H9 (cell line): ENCODE data around the gene SCCPDH. TPM values are rescaled to one million over a fixed set of nuclear protein-coding genes. Genes with fewer than 3 reads are reported as not detected.
A peak's percentile ranks its signal among the peaks of the same experiment; 100 is the strongest.

Source experiments
- DNase-seq: peaks from one replicate; pipeline ENCODE4 v3.0.0-alpha.2; 2017
- H2AFZ ChIP-seq: one replicate; pipeline ENCODE4 v1.6.1; 2013; ENCODE audit warnings: mild to moderate bottlenecking, low read length, control low read depth, moderate library complexity
- H2AK5ac ChIP-seq: 2 replicates; pipeline ENCODE4 v1.6.1; 2013; ENCODE audit warnings: low read length, control low read depth, mixed read lengths; ENCODE audit not compliant: insufficient read length
- H2BK120ac ChIP-seq: one replicate; pipeline ENCODE4 v1.6.1; 2013; ENCODE audit warnings: low read depth, mild to moderate bottlenecking, low read length, control low read depth, inconsistent platforms; ENCODE audit not compliant: poor library complexity, severe bottlenecking
- H2BK12ac ChIP-seq: 2 replicates; pipeline ENCODE4 v1.6.1; 2013; ENCODE audit warnings: low read length, control low read depth, mixed read lengths, low read depth; ENCODE audit not compliant: insufficient read length
- H2BK15ac ChIP-seq: 2 replicates; pipeline ENCODE4 v1.6.1; 2013; ENCODE audit warnings: low read depth, low read length, control low read depth
- H2BK20ac ChIP-seq: one replicate; pipeline ENCODE4 v1.6.1; 2013; ENCODE audit warnings: low read depth, mild to moderate bottlenecking, low read length, control low read depth, inconsistent platforms; ENCODE audit not compliant: poor library complexity, severe bottlenecking
- H2BK5ac ChIP-seq: 2 replicates; pipeline ENCODE4 v1.6.1; 2013; ENCODE audit warnings: low read length, control low read depth, mixed read lengths; ENCODE audit not compliant: insufficient read length
- H3K14ac ChIP-seq: 2 replicates; pipeline ENCODE4 v1.6.1; 2013; ENCODE audit warnings: low read length, control low read depth; ENCODE audit not compliant: insufficient read depth
- H3K18ac ChIP-seq: 2 replicates; pipeline ENCODE4 v1.6.1; 2013; ENCODE audit warnings: low read depth, mild to moderate bottlenecking, mixed read lengths, low read length, control low read depth; ENCODE audit not compliant: insufficient read length
- H3K23ac ChIP-seq: 2 replicates; pipeline ENCODE4 v1.6.1; 2013; ENCODE audit warnings: low read length, control low read depth, mixed read lengths, low read depth; ENCODE audit not compliant: insufficient read length
- H3K23me2 ChIP-seq: 2 replicates; pipeline ENCODE4 v1.6.1; 2013; ENCODE audit warnings: low read depth, mild to moderate bottlenecking, mixed read lengths, low read length, control low read depth; ENCODE audit not compliant: insufficient read length, poor library complexity, severe bottlenecking
- H3K27ac ChIP-seq: 2 replicates; pipeline ENCODE4 v1.5.1; 2013; ENCODE audit warnings: low read length, control low read depth, mixed read lengths, low read depth; ENCODE audit not compliant: insufficient read length
- H3K27me3 ChIP-seq: 2 replicates; pipeline ENCODE4 v1.6.1; 2013; ENCODE audit warnings: low read length, control low read depth, inconsistent platforms; ENCODE audit not compliant: insufficient read depth
- H3K4ac ChIP-seq: 2 replicates; pipeline ENCODE4 v1.6.1; 2013; ENCODE audit warnings: low read depth, mild to moderate bottlenecking, control low read depth, inconsistent platforms, low read length, moderate library complexity
- H3K4me1 ChIP-seq: 2 replicates; pipeline ENCODE4 v1.6.1; 2013; ENCODE audit warnings: low read length, control low read depth, inconsistent platforms; ENCODE audit not compliant: insufficient read depth
- H3K4me2 ChIP-seq: 2 replicates; pipeline ENCODE4 v1.6.1; 2013; ENCODE audit warnings: low read length, control low read depth, mixed read lengths; ENCODE audit not compliant: insufficient read length, insufficient read depth
- H3K56ac ChIP-seq: 2 replicates; pipeline ENCODE4 v1.6.1; 2013; ENCODE audit warnings: low read depth, mild to moderate bottlenecking, mixed read lengths, low read length, control low read depth; ENCODE audit not compliant: insufficient read length
- H3K79me1 ChIP-seq: 2 replicates; pipeline ENCODE4 v1.6.1; 2013; ENCODE audit warnings: low read depth, mild to moderate bottlenecking, moderate library complexity, low read length, control low read depth, inconsistent platforms; ENCODE audit not compliant: insufficient read depth, poor library complexity, severe bottlenecking
- H3K79me2 ChIP-seq: 2 replicates; pipeline ENCODE4 v1.6.1; 2013; ENCODE audit warnings: low read length, control low read depth, inconsistent platforms; ENCODE audit not compliant: insufficient read depth
- H3K9ac ChIP-seq: 2 replicates; pipeline ENCODE4 v1.6.1; 2013; ENCODE audit warnings: low read length, control low read depth, mixed read lengths; ENCODE audit not compliant: insufficient read length; ENCODE audit errors: extremely low read depth
- H3K9me3 ChIP-seq: one replicate; pipeline ENCODE4 v1.6.1; 2013; ENCODE audit warnings: low read depth, low read length, inconsistent platforms; ENCODE audit not compliant: control insufficient read depth
- H3T11ph ChIP-seq: one replicate; pipeline ENCODE4 v1.6.1; 2013; ENCODE audit warnings: mild to moderate bottlenecking, low read length, control low read depth, inconsistent platforms
- H4K20me1 ChIP-seq: one replicate; pipeline ENCODE4 v1.6.1; 2013; ENCODE audit not compliant: control insufficient read depth, insufficient read length, insufficient read depth
- H4K5ac ChIP-seq: 2 replicates; pipeline ENCODE4 v1.6.1; 2013; ENCODE audit warnings: low read depth, mild to moderate bottlenecking, mixed read lengths, low read length, control low read depth; ENCODE audit not compliant: insufficient read length
- H4K8ac ChIP-seq: replicated peaks from 2 replicates; pipeline ENCODE4 v1.6.1; 2013; ENCODE audit warnings: low read length, control low read depth, mixed read lengths, low read depth; ENCODE audit not compliant: insufficient read length
- H4K91ac ChIP-seq: 2 replicates; pipeline ENCODE4 v1.6.1; 2013; ENCODE audit warnings: low read depth, mild to moderate bottlenecking, moderate library complexity, mixed read lengths, low read length, control low read depth; ENCODE audit not compliant: insufficient read length
- H3K27ac Mint-ChIP-seq, 3 experiments: 2 replicates in 2 of 3; 3 replicates in 1 of 3; pipeline ENCODE4 v1.8.0; 2020 to 2021; ENCODE audit warnings: mixed read lengths in 3 of 3, mild to moderate bottlenecking in 1 of 3, moderate library complexity in 1 of 3
- H3K27me3 Mint-ChIP-seq: 2 replicates; pipeline ENCODE4 v1.8.0; 2021; ENCODE audit warnings: low read depth, mild to moderate bottlenecking, moderate library complexity, mixed read lengths
- H3K36me3 Mint-ChIP-seq, 3 experiments: 2 replicates in 2 of 3; 3 replicates in 1 of 3; pipeline ENCODE4 v1.8.0; 2020 to 2021; ENCODE audit warnings: low read depth in 3 of 3, mixed read lengths in 3 of 3; ENCODE audit not compliant: insufficient read depth in 1 of 3
- H3K4me1 Mint-ChIP-seq, 2 experiments: 2 replicates each; pipeline ENCODE4 v1.8.0; 2020; ENCODE audit warnings: mixed read lengths in 2 of 2
- H3K4me3 Mint-ChIP-seq, 2 experiments: 2 replicates in 1 of 2; 3 replicates in 1 of 2; pipeline ENCODE4 v1.8.0; 2020 to 2021; ENCODE audit warnings: mild to moderate bottlenecking in 2 of 2, mixed read lengths in 2 of 2, moderate library complexity in 1 of 2
- H3K9me3 Mint-ChIP-seq, 2 experiments: 2 replicates in 1 of 2; 3 replicates in 1 of 2; pipeline ENCODE4 v1.8.0; 2020; ENCODE audit warnings: mild to moderate bottlenecking in 2 of 2, mixed read lengths in 2 of 2, moderate library complexity in 1 of 2
- WGBS: extraction: QIAGEN DNeasy Blood & Tissue Kit; methylation state at CpG from one replicate; pipeline ENCODE4 v1.1.7; 2013; ENCODE audit warnings: missing lambda C conversion rate, low lambda C conversion rate, mixed read lengths; ENCODE audit not compliant: insufficient read length; ENCODE audit errors: extremely low coverage; 5-methylcytosine and 5-hydroxymethylcytosine counted together
- total RNA-seq: library from RNA; stranded (reverse); gene quantifications from 2 replicates; pipeline ENCODE4 v1.2.1, GENCODE V29; 2021
- TF ChIP-seq, protein P1 (sequence below): fragments of 200-600 bp; sonication (generic); conservative IDR thresholded peaks from 3 replicates; pipeline ENCODE4 v1.8.0; 2021; ENCODE audit warnings: antibody characterized with exemption, mild to moderate bottlenecking

SCCPDH gene
- total RNA-seq, 1 experiment from 2014 or later = 20.7 TPM

DNA sequence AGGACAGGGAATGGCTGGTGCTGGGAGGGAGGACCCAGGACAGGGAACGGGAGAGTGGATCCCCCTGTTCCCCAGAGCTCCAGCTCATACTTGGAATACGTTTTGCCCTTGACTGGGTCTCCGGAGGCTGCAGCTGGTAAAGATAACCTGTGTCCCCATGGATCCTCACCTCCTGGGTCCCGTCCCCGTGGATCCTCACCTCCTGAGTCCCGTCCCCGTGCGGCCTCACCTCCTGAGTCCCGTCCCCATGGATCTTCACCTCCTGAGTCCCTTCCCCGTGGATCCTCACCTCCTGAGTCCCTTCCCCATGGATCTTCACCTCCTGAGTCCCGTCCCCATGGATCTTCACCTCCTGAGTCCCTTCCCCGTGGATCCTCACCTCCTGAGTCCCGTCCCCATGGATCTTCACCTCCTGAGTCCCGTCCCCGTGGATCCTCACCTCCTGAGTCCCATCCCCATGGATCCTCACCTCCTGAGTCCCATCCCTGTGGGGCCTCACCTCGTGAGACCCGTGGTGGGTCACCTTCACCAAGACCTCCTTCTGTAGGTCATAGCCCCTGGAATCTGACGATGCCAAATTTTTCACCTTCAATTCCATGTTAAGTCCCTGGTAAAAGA lies 61.4 kb downstream of the SCCPDH start:
- no peak overlapping the region for H3T11ph ChIP-seq
- no peak overlapping the region for H3K23ac ChIP-seq
- H4K5ac ChIP-seq = no peak overlapping the region
- peaks cover 3 to 25% of the 10 kb centered on the region in 2 experiments; a peak in 3 of 4 replicates for H3K4me1 Mint-ChIP-seq
- no peak overlapping the region for H3K27ac ChIP-seq
- H2BK120ac ChIP-seq = no peak overlapping the region
- no peaks in the 10 kb centered on the region for H3K79me1 ChIP-seq
- H3K4me1 ChIP-seq = peaks cover 4% of the 10 kb centered on the region; the same call in 1 of the 2 replicates
- H3K9me3 ChIP-seq = no peaks in the 10 kb centered on the region
- no peaks in the 10 kb centered on the region for H3K27me3 ChIP-seq
- H3K23me2 ChIP-seq = peaks cover 3% of the 10 kb centered on the region
- H3K27me3 Mint-ChIP-seq = peaks cover 4% of the 10 kb centered on the region; the same call in 1 of the 2 replicates
- TF ChIP-seq, protein P1, sequence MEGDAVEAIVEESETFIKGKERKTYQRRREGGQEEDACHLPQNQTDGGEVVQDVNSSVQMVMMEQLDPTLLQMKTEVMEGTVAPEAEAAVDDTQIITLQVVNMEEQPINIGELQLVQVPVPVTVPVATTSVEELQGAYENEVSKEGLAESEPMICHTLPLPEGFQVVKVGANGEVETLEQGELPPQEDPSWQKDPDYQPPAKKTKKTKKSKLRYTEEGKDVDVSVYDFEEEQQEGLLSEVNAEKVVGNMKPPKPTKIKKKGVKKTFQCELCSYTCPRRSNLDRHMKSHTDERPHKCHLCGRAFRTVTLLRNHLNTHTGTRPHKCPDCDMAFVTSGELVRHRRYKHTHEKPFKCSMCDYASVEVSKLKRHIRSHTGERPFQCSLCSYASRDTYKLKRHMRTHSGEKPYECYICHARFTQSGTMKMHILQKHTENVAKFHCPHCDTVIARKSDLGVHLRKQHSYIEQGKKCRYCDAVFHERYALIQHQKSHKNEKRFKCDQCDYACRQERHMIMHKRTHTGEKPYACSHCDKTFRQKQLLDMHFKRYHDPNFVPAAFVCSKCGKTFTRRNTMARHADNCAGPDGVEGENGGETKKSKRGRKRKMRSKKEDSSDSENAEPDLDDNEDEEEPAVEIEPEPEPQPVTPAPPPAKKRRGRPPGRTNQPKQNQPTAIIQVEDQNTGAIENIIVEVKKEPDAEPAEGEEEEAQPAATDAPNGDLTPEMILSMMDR = no peak
- H3K4me3 Mint-ChIP-seq = no peak overlapping the region
- H3K4me2 ChIP-seq = no peak overlapping the region
- no peak overlapping the region for H2BK5ac ChIP-seq
- H2BK20ac ChIP-seq = no peak overlapping the region
- H2AFZ ChIP-seq = no peak overlapping the region
- peaks cover 0 to 4% (median 0%) of the 10 kb centered on the region in 3 experiments; a peak in 3 of 7 replicates for H3K36me3 Mint-ChIP-seq
- H2BK15ac ChIP-seq = no peak overlapping the region
- no CpG with 5 or more reads among the region's 18 CpGs for WGBS
- H3K79me2 ChIP-seq = no peaks in the 10 kb centered on the region
- no peak overlapping the region for H2AK5ac ChIP-seq
- H3K27ac Mint-ChIP-seq = no peak overlapping the region
- H3K9ac ChIP-seq = no peak overlapping the region
- no peak overlapping the region for H4K91ac ChIP-seq
- no peak overlapping the region for H3K56ac ChIP-seq
- no peak overlapping the region; the same call in 1 of the 2 replicates for H3K14ac ChIP-seq
- H4K8ac ChIP-seq = no peak overlapping the region
- H3K18ac ChIP-seq = no peak overlapping the region
- peaks cover 0 to 3% of the 10 kb centered on the region in 2 experiments; a peak in 2 of 5 replicates for H3K9me3 Mint-ChIP-seq
- H3K4ac ChIP-seq = no peak overlapping the region
- peak; percentile 36 for DNase-seq
- no peaks in the 10 kb centered on the region for H4K20me1 ChIP-seq
- H2BK12ac ChIP-seq = no peak overlapping the region
